Endothelial cell of umbilical vein (primary cell): ENCODE results near the gene PLD6. TPM values are rescaled to one million over a fixed set of nuclear protein-coding genes. Genes with fewer than 3 reads are reported as not detected.

Experiments used
- BruUV-seq: library from RNA; stranded (reverse); fragments of 400-500 nt; replicated peaks from 2 replicates; lab custom pipeline; 2021; lab: Mats Ljungman, UMichigan
- CTCF ChIA-PET: fragments of 300-600, 350-600 bp; sonication (Branson Sonifier 250); formaldehyde crosslinking; loops from one replicate; lab custom pipeline; 2021; ENCODE audit warnings: antibody characterized with exemption, inconsistent platforms; lab: Charles Lee
- POLR2A ChIA-PET: fragments of 300-600, 350-600 bp; sonication (Branson Sonifier 250); formaldehyde crosslinking; loops from one replicate; lab custom pipeline; 2021; ENCODE audit warnings: antibody characterized with exemption, inconsistent platforms; lab: Charles Lee
- DNase-seq: peaks from one replicate; pipeline ENCODE4 v3.0.0-alpha.2; 2011; ENCODE audit warnings: low read depth, low spot score
- FAIRE-seq: peaks from 2 replicates; lab custom pipeline; 2011; peaks lifted over from hg19 to GRCh38; lab: Jason Lieb, UNC
- H2AFZ ChIP-seq: 2 replicates; pipeline ENCODE4 v1.6.0; 2012; ENCODE audit warnings: low read depth, low read length, control low read depth, inconsistent platforms
- H3K27ac ChIP-seq: 2 replicates; pipeline ENCODE4 v1.5.1; 2011; ENCODE audit warnings: low read depth, mild to moderate bottlenecking, control low read depth, low read length, moderate library complexity; ENCODE audit not compliant: insufficient read depth
- H3K27me3 ChIP-seq, 2 experiments: 2 replicates each; pipeline versions ENCODE4 v1.6.0 to v1.6.1; 2011; ENCODE audit warnings: low read length in 2 of 2, mixed read lengths in 1 of 2; ENCODE audit not compliant: control insufficient read depth in 2 of 2, insufficient read depth in 2 of 2
- H3K36me3 ChIP-seq, 2 experiments: 2 replicates in 1 of 2; 3 replicates in 1 of 2; pipeline ENCODE4 v1.5.1; 2011; ENCODE audit warnings: low read length in 2 of 2, mild to moderate bottlenecking in 1 of 2, moderate library complexity in 1 of 2; ENCODE audit not compliant: control insufficient read depth in 2 of 2, insufficient read depth in 2 of 2; ENCODE audit errors: extremely low read depth in 1 of 2
- H3K4me1 ChIP-seq: 3 replicates; pipeline ENCODE4 v1.5.1; 2011; ENCODE audit warnings: mild to moderate bottlenecking, low read length; ENCODE audit not compliant: control insufficient read depth, insufficient read depth; ENCODE audit errors: extremely low read depth
- H3K4me2 ChIP-seq: 2 replicates; pipeline ENCODE4 v1.6.1; 2011; ENCODE audit warnings: low read length, control low read depth, mixed read lengths; ENCODE audit not compliant: insufficient read depth
- H3K4me3 ChIP-seq, 3 experiments: fragments of 200-600 bp in 1 of 3; sonication (generic), shearing (Covaris generic) in 1 of 3; replicated peaks in 1 of 3; 2 replicates each; pipeline ENCODE4 v1.5.1; 2011 to 2016; ENCODE audit warnings: control low read depth in 3 of 3, low read length in 3 of 3, mild to moderate bottlenecking in 2 of 3, inconsistent platforms in 1 of 3, low read depth in 1 of 3, moderate library complexity in 1 of 3; ENCODE audit not compliant: insufficient read depth in 1 of 3
- H3K79me2 ChIP-seq: 2 replicates; pipeline ENCODE4 v1.6.0; 2012; ENCODE audit warnings: low read length, inconsistent platforms; ENCODE audit not compliant: control insufficient read depth, insufficient read depth
- H3K9ac ChIP-seq: replicated peaks from 2 replicates; pipeline ENCODE3; 2011; ENCODE audit warnings: low read length, control low read depth; ENCODE audit not compliant: insufficient read depth; ENCODE audit errors: extremely low read depth
- H3K9me1 ChIP-seq: replicated peaks from 3 replicates; pipeline ENCODE4 v1.6.0; 2011; ENCODE audit warnings: mild to moderate bottlenecking, low read length; ENCODE audit not compliant: control insufficient read depth, insufficient read depth; ENCODE audit errors: extremely low read depth
- H3K9me3 ChIP-seq: replicated peaks from 2 replicates; pipeline ENCODE4 v1.5.1; 2012; ENCODE audit warnings: low read length, inconsistent platforms; ENCODE audit not compliant: control insufficient read depth, insufficient read depth
- H4K20me1 ChIP-seq: replicated peaks from 2 replicates; pipeline ENCODE3; 2011; ENCODE audit warnings: mild to moderate bottlenecking, low read length; ENCODE audit not compliant: control insufficient read depth, insufficient read depth; ENCODE audit errors: extremely low read depth
- CTCF ChIP-seq, 2 donors: IDR thresholded peaks; 1 replicate in 1 of 2; 2 replicates in 1 of 2; pipeline ENCODE4 v1.5.1; 2011; ENCODE audit warnings: low read length in 2 of 2, mild to moderate bottlenecking in 2 of 2, moderate library complexity in 2 of 2, control low read depth in 1 of 2, inconsistent platforms in 1 of 2, low read depth in 1 of 2; ENCODE audit not compliant: insufficient read depth in 1 of 2; ENCODE audit errors: extremely low read depth in 1 of 2
- EZH2 ChIP-seq: IDR thresholded peaks from 2 replicates; pipeline ENCODE4 v1.6.1; 2012; ENCODE audit warnings: borderline replicate concordance, low read depth, mild to moderate bottlenecking, moderate library complexity, low read length, inconsistent platforms; ENCODE audit not compliant: severe bottlenecking
- FOS ChIP-seq: IDR thresholded peaks from 2 replicates; pipeline ENCODE4 v1.6.1; 2011; ENCODE audit warnings: mild to moderate bottlenecking, low read length, moderate library complexity, borderline replicate concordance; ENCODE audit not compliant: insufficient read depth
- GATA2 ChIP-seq: IDR thresholded peaks from 2 replicates; pipeline ENCODE4 v1.7.0; 2011; ENCODE audit warnings: low read depth, mild to moderate bottlenecking, moderate library complexity, mixed read lengths, low read length; ENCODE audit not compliant: insufficient read length, insufficient read depth
- JUN ChIP-seq: IDR thresholded peaks from 2 replicates; pipeline ENCODE4 v1.6.1; 2011; ENCODE audit warnings: borderline replicate concordance, low read depth; ENCODE audit not compliant: insufficient read length, insufficient read depth
- MYC ChIP-seq: IDR thresholded peaks from one replicate; pipeline ENCODE4 v1.6.1; 2011; ENCODE audit warnings: mild to moderate bottlenecking, low read depth, low read length
- POLR2A ChIP-seq: IDR thresholded peaks from 2 replicates; pipeline ENCODE4 v1.6.1; 2012; ENCODE audit warnings: low read depth, mild to moderate bottlenecking, control low read depth, low read length
- POLR2AphosphoS5 ChIP-seq: IDR thresholded peaks from 2 replicates; pipeline ENCODE4 v1.6.1; 2012; ENCODE audit warnings: low read depth, mild to moderate bottlenecking, control low read depth, low read length, moderate library complexity; ENCODE audit not compliant: insufficient read depth
- dilution Hi-C: fragments of 300-500 bp; cut with MboI; formaldehyde crosslinking; loops from one replicate; pipeline ENCODE4 v1.15.0; 2019; ENCODE audit warnings: low sequenced_read_pairs; ENCODE audit not compliant: extremely low pct_ligation_motif_present
- intact Hi-C: fragments of 100-400 bp; cut with micrococcal nuclease; formaldehyde crosslinking; loops from one replicate; pipeline ENCODE4 v1.10.0; 2022
- polyA plus RNA-seq, 4 experiments: library from polyadenylated mRNA; depleted of rRNA in 3 of 4; stranded (reverse) in 3 of 4; unstranded in 1 of 4; fragments of >200 nt; gene quantifications; 2 replicates each; pipeline versions ENCODE4 v1.2.1 to v1.2.3, GENCODE V29; 2011 to 2012; ENCODE audit warnings: missing spikeins in 1 of 4
- total RNA-seq: library from RNA; stranded (reverse); gene quantifications from 2 replicates; pipeline ENCODE4 v1.2.3, GENCODE V29; 2021
- TF ChIP-seq, protein P1 (sequence below): IDR thresholded peaks from 2 replicates; pipeline ENCODE4 v1.6.1; 2011; ENCODE audit not compliant: insufficient read depth, insufficient read length

Gene PLD6
- total and polyA plus RNA-seq, 2 donors (not counting 3 experiments of a cell fraction or from before 2014, with no cell fraction given): 2.9 to 4.4 TPM

- Histone ChIP-seq H3K4me3 (no peak overlapping the region), H3K4me2 (no peak overlapping the region), H4K20me1 (no peaks in the 10 kb centered on the region), H3K4me1 (peaks cover 10% of the 10 kb centered on the region), H3K36me3 (no peaks in the 10 kb centered on the region), H2AFZ (no peak overlapping the region), H3K27ac (no peak overlapping the region), H3K9me1 (no peaks in the 10 kb centered on the region), H3K9me3 (no peaks in the 10 kb centered on the region), H3K9ac (no peak overlapping the region), H3K27me3 (no peaks in the 10 kb centered on the region), H3K79me2 (peaks cover 19% of the 10 kb centered on the region)
- CTCF ChIA-PET: no interaction called here
- no peak for FAIRE-seq
- TF ChIP-seq POLR2AphosphoS5 (no peak), JUN (no peak), EZH2 (no peak), FOS (no peak), GATA2 (no peak), POLR2A (no peak), MYC (no peak), CTCF (IDR thresholded peaks at IDR 0.05; ENCODE audit: extremely low read depth in 1 of 2, insufficient read depth in 1 of 2, low read depth in 1 of 2, low read length in 2 of 2) (no peak)
- TF ChIP-seq, protein P1, sequence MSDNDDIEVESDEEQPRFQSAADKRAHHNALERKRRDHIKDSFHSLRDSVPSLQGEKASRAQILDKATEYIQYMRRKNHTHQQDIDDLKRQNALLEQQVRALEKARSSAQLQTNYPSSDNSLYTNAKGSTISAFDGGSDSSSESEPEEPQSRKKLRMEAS: no peak
- dilution Hi-C loops: no loop called here
- no peak for DNase-seq
- intact Hi-C loops: loop anchor here (2.0 to 10.0 kb wide), 2 partner anchors 23 to 235 kb away; no protein-coding TSS in a partner anchor
- BruUV-seq: no TSS peak
- POLR2A ChIA-PET: no interaction called here
Measured at GRCh38 chr17:17239832-17240231, 33.7 kb upstream of the PLD6 start.
